Measurements from ENCODE around the gene PDSS2.

The PDSS2 gene

GRCh38 chr6:107493158-107494057, 34.0 kb upstream of the PDSS2 start:
- peak overlapping the region; percentile 24 for H3K4me3 ChIP-seq (replicated peaks; ENCODE audit: low read depth, low read length)
- peak; percentile 14 for DNase-seq (ENCODE audit: extremely low read depth, low read depth)
- TF ChIP-seq, protein P1, sequence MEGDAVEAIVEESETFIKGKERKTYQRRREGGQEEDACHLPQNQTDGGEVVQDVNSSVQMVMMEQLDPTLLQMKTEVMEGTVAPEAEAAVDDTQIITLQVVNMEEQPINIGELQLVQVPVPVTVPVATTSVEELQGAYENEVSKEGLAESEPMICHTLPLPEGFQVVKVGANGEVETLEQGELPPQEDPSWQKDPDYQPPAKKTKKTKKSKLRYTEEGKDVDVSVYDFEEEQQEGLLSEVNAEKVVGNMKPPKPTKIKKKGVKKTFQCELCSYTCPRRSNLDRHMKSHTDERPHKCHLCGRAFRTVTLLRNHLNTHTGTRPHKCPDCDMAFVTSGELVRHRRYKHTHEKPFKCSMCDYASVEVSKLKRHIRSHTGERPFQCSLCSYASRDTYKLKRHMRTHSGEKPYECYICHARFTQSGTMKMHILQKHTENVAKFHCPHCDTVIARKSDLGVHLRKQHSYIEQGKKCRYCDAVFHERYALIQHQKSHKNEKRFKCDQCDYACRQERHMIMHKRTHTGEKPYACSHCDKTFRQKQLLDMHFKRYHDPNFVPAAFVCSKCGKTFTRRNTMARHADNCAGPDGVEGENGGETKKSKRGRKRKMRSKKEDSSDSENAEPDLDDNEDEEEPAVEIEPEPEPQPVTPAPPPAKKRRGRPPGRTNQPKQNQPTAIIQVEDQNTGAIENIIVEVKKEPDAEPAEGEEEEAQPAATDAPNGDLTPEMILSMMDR (IDR thresholded peaks at IDR 0.05; ENCODE audit: low read depth, low read length, missing control alignments), result no peak

DNA sequence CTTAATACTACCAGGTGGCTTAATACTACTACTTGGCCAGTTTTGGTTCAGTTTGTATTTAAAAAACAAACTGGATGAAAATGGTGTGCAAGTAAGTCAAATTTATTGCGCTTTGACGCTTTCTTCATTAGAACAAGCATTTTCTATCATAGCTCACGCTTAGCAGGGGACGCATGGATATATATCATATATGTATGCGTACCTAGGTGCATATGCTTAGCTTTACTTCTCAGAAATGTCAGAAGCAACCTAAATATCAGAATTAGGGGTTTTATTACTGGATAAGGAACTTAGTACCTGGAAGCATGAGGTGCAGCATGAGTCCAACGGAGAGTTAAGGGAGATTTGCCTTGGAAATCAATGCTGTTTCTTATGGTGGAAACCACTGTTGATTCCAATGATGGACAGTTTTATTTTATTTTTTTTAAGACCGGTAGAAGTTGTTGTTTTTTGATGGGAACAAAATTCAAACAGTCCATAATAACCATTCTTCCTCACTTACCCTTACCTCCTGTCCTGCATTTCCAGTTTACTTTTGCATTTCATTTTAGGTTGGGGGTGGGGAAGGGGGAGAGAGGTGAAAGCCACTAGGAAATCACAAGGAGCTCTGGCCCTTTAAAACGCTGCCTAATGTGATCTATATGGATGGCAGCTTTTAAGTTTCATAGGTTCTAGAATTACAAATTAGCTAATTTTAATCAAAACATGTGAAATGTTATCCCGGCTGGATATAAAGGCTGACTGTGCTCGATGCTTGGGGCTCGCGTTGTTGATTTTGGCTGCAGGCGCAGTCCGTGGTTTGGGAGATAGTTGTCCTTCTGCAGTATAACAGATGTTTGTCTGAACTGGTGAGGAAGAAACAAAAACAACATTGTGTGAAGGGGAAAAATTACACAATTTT, 32.6 kb upstream of the PDSS2 start:
- peak overlapping the region; percentile 69 for H3K4me3 ChIP-seq (replicated peaks; ENCODE audit: low read depth, low read length)

GRCh38 chr6:107491138-107491609, 31.8 kb upstream of the PDSS2 start:
- DNase-seq (ENCODE audit: extremely low read depth, low read depth), result no peak
- TF ChIP-seq, protein P1 (IDR thresholded peaks at IDR 0.05; ENCODE audit: low read depth, low read length, missing control alignments), result no peak

More for the DNA sequence above, 32.6 kb upstream of the PDSS2 start:
- no peak for DNase-seq (ENCODE audit: extremely low read depth, low read depth)
- TF ChIP-seq, protein P1 (IDR thresholded peaks at IDR 0.05; ENCODE audit: low read depth, low read length, missing control alignments), result no peak

GRCh38 chr6:107490566-107491137, 31.3 kb upstream of the PDSS2 start:
- peak overlapping the region; percentile 69 for H3K4me3 ChIP-seq (replicated peaks; ENCODE audit: low read depth, low read length)
- no peak for DNase-seq (ENCODE audit: extremely low read depth, low read depth)
- TF ChIP-seq, protein P1 (IDR thresholded peaks at IDR 0.05; ENCODE audit: low read depth, low read length, missing control alignments), result no peak

More at GRCh38 chr6:107491138-107491609, 31.8 kb upstream of the PDSS2 start:
- H3K4me3 ChIP-seq (replicated peaks; ENCODE audit: low read depth, low read length), result peak overlapping the region; percentile 69

GRCh38 chr6:107489636-107490565, 30.5 kb upstream of the PDSS2 start, which contains the start of gene SOBP:
TSS of gene SOBP (plus strand) at chr6:107490117. CDS start at chr6:107490617, 500 bp downstream.
- no peak for DNase-seq (ENCODE audit: extremely low read depth, low read depth)
- TF ChIP-seq, protein P1 (IDR thresholded peaks at IDR 0.05; ENCODE audit: low read depth, low read length, missing control alignments), result no peak
- H3K4me3 ChIP-seq (replicated peaks; ENCODE audit: low read depth, low read length), result peak within 1 kb of the TSS; percentile 69
